ENCODE results near the gene FYB2.

Gene FYB2

DNA sequence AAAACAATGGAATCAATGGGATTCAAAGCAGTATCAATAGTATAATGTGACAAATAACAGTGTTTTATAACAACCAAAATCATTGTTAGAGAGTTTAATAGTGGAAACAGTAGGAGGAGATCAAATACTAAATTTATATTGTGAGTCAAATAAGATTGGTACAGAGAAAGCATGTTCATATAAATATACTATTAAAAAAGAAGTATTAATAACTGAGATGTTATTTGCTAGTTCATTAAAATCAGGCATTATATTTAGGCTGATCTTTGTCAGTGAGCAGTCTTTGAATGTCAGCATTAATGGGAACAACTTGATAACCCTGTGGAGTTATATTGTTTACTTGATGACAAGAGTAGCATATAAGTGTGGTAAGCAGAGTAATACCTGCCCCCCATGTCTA, 143.4 kb downstream of the FYB2 start:
- no peaks in the 10 kb centered on the region for H3K4me1 ChIP-seq (ENCODE audit: low read length)
- TF ChIP-seq EZH2 (optimal IDR thresholded peaks at IDR 0.05; ENCODE audit: low read depth, low read length) = no peak
- no peak for TF ChIP-seq EZH2phosphoT487 (IDR thresholded peaks at IDR 0.05; ENCODE audit: low read length)
- TF ChIP-seq, protein P1, sequence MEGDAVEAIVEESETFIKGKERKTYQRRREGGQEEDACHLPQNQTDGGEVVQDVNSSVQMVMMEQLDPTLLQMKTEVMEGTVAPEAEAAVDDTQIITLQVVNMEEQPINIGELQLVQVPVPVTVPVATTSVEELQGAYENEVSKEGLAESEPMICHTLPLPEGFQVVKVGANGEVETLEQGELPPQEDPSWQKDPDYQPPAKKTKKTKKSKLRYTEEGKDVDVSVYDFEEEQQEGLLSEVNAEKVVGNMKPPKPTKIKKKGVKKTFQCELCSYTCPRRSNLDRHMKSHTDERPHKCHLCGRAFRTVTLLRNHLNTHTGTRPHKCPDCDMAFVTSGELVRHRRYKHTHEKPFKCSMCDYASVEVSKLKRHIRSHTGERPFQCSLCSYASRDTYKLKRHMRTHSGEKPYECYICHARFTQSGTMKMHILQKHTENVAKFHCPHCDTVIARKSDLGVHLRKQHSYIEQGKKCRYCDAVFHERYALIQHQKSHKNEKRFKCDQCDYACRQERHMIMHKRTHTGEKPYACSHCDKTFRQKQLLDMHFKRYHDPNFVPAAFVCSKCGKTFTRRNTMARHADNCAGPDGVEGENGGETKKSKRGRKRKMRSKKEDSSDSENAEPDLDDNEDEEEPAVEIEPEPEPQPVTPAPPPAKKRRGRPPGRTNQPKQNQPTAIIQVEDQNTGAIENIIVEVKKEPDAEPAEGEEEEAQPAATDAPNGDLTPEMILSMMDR (IDR thresholded peaks at IDR 0.05; ENCODE audit: low read length) = no peak
- no peaks in the 10 kb centered on the region for H3K27me3 ChIP-seq (replicated peaks; ENCODE audit: insufficient read depth, low read length)
- no peaks in the 10 kb centered on the region for H3K9me3 ChIP-seq (replicated peaks; ENCODE audit: insufficient read depth, low read length)
- no peak overlapping the region for H3K9ac ChIP-seq (ENCODE audit: low read length)
- H3K9me2 ChIP-seq (replicated peaks; ENCODE audit: insufficient read depth, low read length) = no peaks in the 10 kb centered on the region
- DNase-seq = no peak
- no peaks in the 10 kb centered on the region for H3K79me2 ChIP-seq (ENCODE audit: low read length)
- no peak overlapping the region for H3K4me3 ChIP-seq (ENCODE audit: low read length)
- no peaks in the 10 kb centered on the region for H3K36me3 ChIP-seq (replicated peaks; ENCODE audit: insufficient read depth, low read length)
- no peak overlapping the region for H2AFZ ChIP-seq (ENCODE audit: low read length)
- H4K20me1 ChIP-seq (ENCODE audit: insufficient read depth, low read length) = no peaks in the 10 kb centered on the region
- H3K4me2 ChIP-seq (ENCODE audit: low read depth, low read length) = no peak overlapping the region
- H3F3A ChIP-seq (ENCODE audit: insufficient read depth, low read length) = no peaks in the 10 kb centered on the region
- H3K27ac ChIP-seq (ENCODE audit: low read length) = no peak overlapping the region

DNA sequence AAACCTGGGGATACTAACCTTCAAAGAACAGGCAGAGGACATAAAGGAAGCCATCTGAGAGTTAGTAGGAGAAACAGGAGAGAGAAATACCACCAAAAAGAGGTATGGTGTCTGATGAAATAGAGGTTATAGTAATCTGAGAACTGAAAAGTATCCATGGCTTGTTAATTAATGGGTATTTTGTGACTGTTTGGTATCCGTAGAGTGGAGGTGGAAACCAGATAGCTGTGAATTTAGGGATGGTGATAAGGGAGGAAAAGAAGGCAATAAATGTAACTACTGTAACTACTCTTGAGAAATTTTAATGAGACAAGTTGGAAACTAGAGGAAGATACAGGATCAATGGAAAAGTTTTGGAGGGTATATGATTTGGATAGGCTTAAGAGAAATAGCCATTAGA, 146.6 kb downstream of the FYB2 start:
- Histone ChIP-seq H3K27ac (ENCODE audit: low read length) (no peak overlapping the region), H3K79me2 (ENCODE audit: low read length) (no peaks in the 10 kb centered on the region), H2AFZ (ENCODE audit: low read length) (no peak overlapping the region), H3K27me3 (replicated peaks; ENCODE audit: insufficient read depth, low read length) (no peaks in the 10 kb centered on the region), H3K9ac (ENCODE audit: low read length) (no peak overlapping the region), H3K4me2 (ENCODE audit: low read depth, low read length) (no peak overlapping the region), H3K4me3 (ENCODE audit: low read length) (no peak overlapping the region), H3K9me3 (replicated peaks; ENCODE audit: insufficient read depth, low read length) (no peaks in the 10 kb centered on the region), H4K20me1 (ENCODE audit: insufficient read depth, low read length) (no peaks in the 10 kb centered on the region), H3K4me1 (ENCODE audit: low read length) (no peaks in the 10 kb centered on the region), H3K9me2 (replicated peaks; ENCODE audit: insufficient read depth, low read length) (no peaks in the 10 kb centered on the region), H3K36me3 (replicated peaks; ENCODE audit: insufficient read depth, low read length) (no peaks in the 10 kb centered on the region), H3F3A (ENCODE audit: insufficient read depth, low read length) (no peaks in the 10 kb centered on the region)
- DNase-seq = no peak
- TF ChIP-seq, protein P1 (IDR thresholded peaks at IDR 0.05; ENCODE audit: low read length) = no peak
- TF ChIP-seq EZH2 (optimal IDR thresholded peaks at IDR 0.05; ENCODE audit: low read depth, low read length) (no peak), EZH2phosphoT487 (IDR thresholded peaks at IDR 0.05; ENCODE audit: low read length) (no peak)

DNA sequence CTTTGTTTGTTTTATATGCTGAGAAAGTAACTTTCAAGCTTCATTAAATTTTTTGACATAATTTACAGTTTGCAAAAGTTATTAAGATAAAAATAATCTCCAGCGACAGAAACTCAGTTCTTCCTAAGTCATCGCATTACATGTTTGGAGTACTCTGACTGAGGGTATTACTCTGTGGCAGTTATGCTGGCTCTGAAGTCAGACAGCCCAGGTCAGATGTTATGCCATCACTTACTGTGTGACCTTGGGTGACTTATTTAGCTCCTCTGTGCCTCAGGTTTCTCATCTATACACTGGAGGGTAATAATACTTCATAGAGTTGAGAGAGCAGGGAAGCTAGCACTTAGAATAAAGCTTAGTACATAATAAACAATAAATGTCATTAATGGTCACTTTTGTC, 147.7 kb downstream of the FYB2 start:
- no peak for DNase-seq

More for the DNA sequence above, 147.7 kb downstream of the FYB2 start:
- no peaks in the 10 kb centered on the region for H3K4me1 ChIP-seq (ENCODE audit: low read length)
- H3K9me2 ChIP-seq (replicated peaks; ENCODE audit: insufficient read depth, low read length) = no peaks in the 10 kb centered on the region
- no peaks in the 10 kb centered on the region for H4K20me1 ChIP-seq (ENCODE audit: insufficient read depth, low read length)
- no peaks in the 10 kb centered on the region for H3K36me3 ChIP-seq (replicated peaks; ENCODE audit: insufficient read depth, low read length)
- TF ChIP-seq EZH2 (optimal IDR thresholded peaks at IDR 0.05; ENCODE audit: low read depth, low read length) (no peak), EZH2phosphoT487 (IDR thresholded peaks at IDR 0.05; ENCODE audit: low read length) (no peak)
- TF ChIP-seq, protein P1 (IDR thresholded peaks at IDR 0.05; ENCODE audit: low read length) = no peak
- H3K9me3 ChIP-seq (replicated peaks; ENCODE audit: insufficient read depth, low read length) = no peaks in the 10 kb centered on the region
- H3F3A ChIP-seq (ENCODE audit: insufficient read depth, low read length) = no peaks in the 10 kb centered on the region
- H3K4me3 ChIP-seq (ENCODE audit: low read length) = no peak overlapping the region
- H3K4me2 ChIP-seq (ENCODE audit: low read depth, low read length) = no peak overlapping the region
- no peak overlapping the region for H3K27ac ChIP-seq (ENCODE audit: low read length)
- H2AFZ ChIP-seq (ENCODE audit: low read length) = no peak overlapping the region
- H3K79me2 ChIP-seq (ENCODE audit: low read length) = no peaks in the 10 kb centered on the region
- H3K27me3 ChIP-seq (replicated peaks; ENCODE audit: insufficient read depth, low read length) = no peaks in the 10 kb centered on the region
- no peak overlapping the region for H3K9ac ChIP-seq (ENCODE audit: low read length)

Measured in MM.1S (cell line).